HepG2 (cell line): ENCODE measurements around the gene PDIA5. TPM values are rescaled to one million over a fixed set of nuclear protein-coding genes. Genes with fewer than 3 reads are reported as not detected.
A peak's percentile ranks its signal among the peaks of the same experiment; 100 is the strongest.

ENCODE experiments used
- ASH2L ChIP-seq: fragments of 300-600, 200-600 bp; sonication (generic); IDR thresholded peaks from 2 replicates; pipeline ENCODE4 v1.7.0; 2017; ENCODE audit warnings: low read depth, mild to moderate bottlenecking, moderate library complexity, mixed read lengths, low read length; ENCODE audit not compliant: insufficient read length
- CBX2 ChIP-seq, 2 experiments: fragments of 200-600 bp in 1 of 2; sonication (generic); formaldehyde crosslinking in 1 of 2; IDR thresholded peaks; 2 replicates each; pipeline versions ENCODE4 v1.7.0 to v1.8.1; 2018 to 2022; ENCODE audit warnings: low read depth in 2 of 2, low read length in 1 of 2, mild to moderate bottlenecking in 1 of 2, missing genetic modification reagents in 1 of 2
- CCDC6 ChIP-seq: sonication (generic); formaldehyde crosslinking; IDR thresholded peaks from 2 replicates; pipeline ENCODE4 v1.8.1; 2022; ENCODE audit warnings: mild to moderate bottlenecking, missing genetic modification reagents, moderate library complexity
- CERS6 ChIP-seq: sonication (generic); formaldehyde crosslinking; IDR thresholded peaks from 2 replicates; pipeline ENCODE4 v1.5.0; 2020; ENCODE audit warnings: missing genetic modification reagents
- ELF3 ChIP-seq: IDR thresholded peaks from 2 replicates; pipeline ENCODE4 v1.6.1; 2016; ENCODE audit warnings: missing genetic modification reagents, missing compliant biosample characterization
- GRHL1 ChIP-seq: sonication (generic); formaldehyde crosslinking; conservative IDR thresholded peaks from 2 replicates; pipeline ENCODE4 v1.8.0; 2022; ENCODE audit warnings: missing genetic modification reagents
- MEIS1 ChIP-seq: sonication (generic); formaldehyde crosslinking; IDR thresholded peaks from 2 replicates; pipeline ENCODE4 v1.9.0; 2021; ENCODE audit warnings: mild to moderate bottlenecking, missing genetic modification reagents, moderate library complexity, borderline replicate concordance
- NCOA2 ChIP-seq: sonication (generic); formaldehyde crosslinking; IDR thresholded peaks from 2 replicates; pipeline ENCODE4 v1.8.0; 2022; ENCODE audit warnings: inconsistent platforms
- POLR2G ChIP-seq: fragments of 200-400 bp; formaldehyde crosslinking; IDR thresholded peaks from 2 replicates; pipeline ENCODE4 v1.6.1; 2018; ENCODE audit warnings: mild to moderate bottlenecking, low read depth, low read length, moderate library complexity
- SMARCE1 ChIP-seq: fragments of 450-650 bp; IDR thresholded peaks from 2 replicates; pipeline ENCODE4 v1.6.1; 2017; ENCODE audit warnings: borderline replicate concordance
- SRSF9 ChIP-seq: fragments of 200-400 bp; formaldehyde crosslinking; IDR thresholded peaks from 2 replicates; pipeline ENCODE4 v1.6.1; 2018; ENCODE audit warnings: borderline replicate concordance, mild to moderate bottlenecking, low read depth, low read length; ENCODE audit not compliant: insufficient read depth, poor library complexity, severe bottlenecking
- YY1 ChIP-seq: IDR thresholded peaks from 2 replicates; pipeline ENCODE4 v1.6.1; 2011; ENCODE audit warnings: low read length, low read depth, moderate library complexity, mild to moderate bottlenecking; ENCODE audit not compliant: insufficient read depth, insufficient replicate concordance
- ZBTB42 ChIP-seq: sonication (generic); formaldehyde crosslinking; IDR thresholded peaks from 2 replicates; pipeline ENCODE4 v1.5.0; 2020; ENCODE audit warnings: mild to moderate bottlenecking, missing genetic modification reagents
- ZNF235 ChIP-seq: sonication (generic); formaldehyde crosslinking; IDR thresholded peaks from 2 replicates; pipeline ENCODE4 v1.8.1; 2023; ENCODE audit warnings: mild to moderate bottlenecking, missing genetic modification reagents, borderline replicate concordance
- ZNF563 ChIP-seq: sonication (generic); formaldehyde crosslinking; IDR thresholded peaks from 2 replicates; pipeline ENCODE4 v1.8.0; 2022; ENCODE audit warnings: mild to moderate bottlenecking, moderate library complexity, missing genetic modification reagents
- ZNF629 ChIP-seq: sonication (generic); formaldehyde crosslinking; conservative IDR thresholded peaks from 2 replicates; pipeline ENCODE4 v1.5.0; 2020; ENCODE audit warnings: missing genetic modification reagents
- ZNF850 ChIP-seq: sonication (generic); formaldehyde crosslinking; conservative IDR thresholded peaks from 2 replicates; pipeline ENCODE4 v1.9.0; 2021; ENCODE audit warnings: mild to moderate bottlenecking, missing genetic modification reagents
- polyA plus RNA-seq, 8 experiments: library from polyadenylated mRNA; depleted of rRNA in 3 of 8; stranded (reverse) in 7 of 8; unstranded in 1 of 8; fragments of >200 nt; fragmentation: Illumina TruSeq in 4 of 8; extraction: Trizol in 4 of 8; gene quantifications; 2 replicates each; pipeline versions ENCODE4 v1.2.1 to v1.2.3, GENCODE V29; 2011 to 2016; ENCODE audit warnings: low read depth in 4 of 8, missing spikeins in 1 of 8, mixed read lengths in 1 of 8; ENCODE audit not compliant: insufficient read depth in 1 of 8
- total RNA-seq, 5 experiments: library from RNA; depleted of rRNA; stranded (reverse); fragments of >200 nt; fragmentation: Illumina TruSeq; extraction: Trizol; gene quantifications; 2 replicates each; pipeline ENCODE4 v1.2.3, GENCODE V29; 2016; ENCODE audit warnings: low read depth in 1 of 5
- TF ChIP-seq, protein P1 (sequence below): sonication (generic); formaldehyde crosslinking; IDR thresholded peaks from 2 replicates; pipeline ENCODE4 v1.5.0; 2020; ENCODE audit warnings: missing genetic modification reagents
- TF ChIP-seq, protein P2 (sequence below): sonication (generic); formaldehyde crosslinking; IDR thresholded peaks from 2 replicates; pipeline ENCODE4 v1.4.0; 2020; ENCODE audit warnings: mild to moderate bottlenecking, missing genetic modification reagents
- TF ChIP-seq, protein P3 (sequence below): sonication (generic); formaldehyde crosslinking; IDR thresholded peaks from 2 replicates; pipeline ENCODE4 v1.4.0; 2020; ENCODE audit warnings: missing genetic modification reagents, borderline replicate concordance

PDIA5 gene
- total and polyA plus RNA-seq, 2 of the 13 experiments (the other 11 are each of a cell fraction or from before 2014, with no cell fraction given) = 51.3 to 74.3 TPM

DNA sequence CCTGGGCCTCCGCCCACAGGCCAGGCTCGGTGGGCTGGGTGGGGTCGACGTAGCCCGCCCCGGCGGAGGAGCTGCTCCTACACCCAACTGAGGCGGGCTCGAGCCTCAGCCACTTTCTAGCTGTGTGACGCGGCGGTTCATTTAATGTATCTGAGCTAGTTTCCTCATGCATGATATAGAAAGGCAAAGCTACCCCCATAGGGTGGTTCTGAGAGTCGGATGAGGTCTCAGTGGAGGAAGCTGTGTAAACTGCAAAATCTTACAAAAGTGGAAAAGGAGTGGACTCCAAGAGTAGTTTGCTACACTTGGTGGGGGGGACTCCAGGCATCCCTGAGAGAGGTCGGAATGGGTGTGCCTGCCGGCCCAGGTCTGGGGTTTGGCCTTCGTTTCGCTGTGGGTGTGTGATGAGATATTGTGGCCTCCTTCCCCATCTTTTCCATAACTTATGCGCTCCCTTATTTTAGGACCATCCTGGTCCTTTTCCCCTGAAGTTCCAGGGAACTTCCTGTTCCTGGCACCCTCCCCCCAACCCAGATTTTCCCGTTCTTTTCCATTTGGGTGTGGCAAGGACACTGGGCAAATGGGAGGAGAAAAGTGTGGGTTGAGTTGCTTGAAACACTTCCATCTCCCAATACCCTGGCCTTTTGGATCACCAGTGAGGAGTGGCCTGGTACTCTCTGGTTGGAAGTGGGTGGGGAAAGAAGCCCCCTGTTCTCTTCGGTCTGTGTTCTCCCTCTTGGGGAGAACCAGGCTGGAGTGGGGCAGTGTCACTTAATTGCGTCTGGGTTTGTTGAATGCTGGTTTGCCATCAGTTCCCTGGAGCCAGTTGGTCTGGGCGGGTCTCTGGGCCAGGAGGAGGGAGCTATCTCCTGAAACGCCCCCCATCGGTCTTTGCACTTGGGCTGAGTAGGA, 1.1 kb downstream of the PDIA5 start (continued):
- TF ChIP-seq ZNF629 (CRISPR knock-in tag) = no peak
- TF ChIP-seq GRHL1 (CRISPR knock-in tag) = no peak
- TF ChIP-seq CBX2 (IDR thresholded peaks at IDR 0.05; ENCODE audit: low read depth, low read length) = no peak
- no peak for TF ChIP-seq CBX2 (CRISPR knock-in tag; IDR thresholded peaks at IDR 0.05; ENCODE audit: low read depth)
- TF ChIP-seq ASH2L = no peak
- TF ChIP-seq POLR2G = peak; percentile 68
- no peak for TF ChIP-seq YY1
- TF ChIP-seq ZNF235 (CRISPR knock-in tag) = no peak
- no peak for TF ChIP-seq MEIS1 (CRISPR knock-in tag)
- no peak for TF ChIP-seq ZNF850 (CRISPR knock-in tag)
- TF ChIP-seq, protein P1, sequence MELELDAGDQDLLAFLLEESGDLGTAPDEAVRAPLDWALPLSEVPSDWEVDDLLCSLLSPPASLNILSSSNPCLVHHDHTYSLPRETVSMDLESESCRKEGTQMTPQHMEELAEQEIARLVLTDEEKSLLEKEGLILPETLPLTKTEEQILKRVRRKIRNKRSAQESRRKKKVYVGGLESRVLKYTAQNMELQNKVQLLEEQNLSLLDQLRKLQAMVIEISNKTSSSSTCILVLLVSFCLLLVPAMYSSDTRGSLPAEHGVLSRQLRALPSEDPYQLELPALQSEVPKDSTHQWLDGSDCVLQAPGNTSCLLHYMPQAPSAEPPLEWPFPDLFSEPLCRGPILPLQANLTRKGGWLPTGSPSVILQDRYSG = no peak
- TF ChIP-seq CERS6 = no peak
- TF ChIP-seq NCOA2 (CRISPR knock-in tag) = no peak
- TF ChIP-seq, protein P2, sequence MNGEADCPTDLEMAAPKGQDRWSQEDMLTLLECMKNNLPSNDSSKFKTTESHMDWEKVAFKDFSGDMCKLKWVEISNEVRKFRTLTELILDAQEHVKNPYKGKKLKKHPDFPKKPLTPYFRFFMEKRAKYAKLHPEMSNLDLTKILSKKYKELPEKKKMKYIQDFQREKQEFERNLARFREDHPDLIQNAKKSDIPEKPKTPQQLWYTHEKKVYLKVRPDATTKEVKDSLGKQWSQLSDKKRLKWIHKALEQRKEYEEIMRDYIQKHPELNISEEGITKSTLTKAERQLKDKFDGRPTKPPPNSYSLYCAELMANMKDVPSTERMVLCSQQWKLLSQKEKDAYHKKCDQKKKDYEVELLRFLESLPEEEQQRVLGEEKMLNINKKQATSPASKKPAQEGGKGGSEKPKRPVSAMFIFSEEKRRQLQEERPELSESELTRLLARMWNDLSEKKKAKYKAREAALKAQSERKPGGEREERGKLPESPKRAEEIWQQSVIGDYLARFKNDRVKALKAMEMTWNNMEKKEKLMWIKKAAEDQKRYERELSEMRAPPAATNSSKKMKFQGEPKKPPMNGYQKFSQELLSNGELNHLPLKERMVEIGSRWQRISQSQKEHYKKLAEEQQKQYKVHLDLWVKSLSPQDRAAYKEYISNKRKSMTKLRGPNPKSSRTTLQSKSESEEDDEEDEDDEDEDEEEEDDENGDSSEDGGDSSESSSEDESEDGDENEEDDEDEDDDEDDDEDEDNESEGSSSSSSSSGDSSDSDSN (CRISPR knock-in tag) = no peak
- TF ChIP-seq ZBTB42 (CRISPR knock-in tag) = no peak
- no peak for TF ChIP-seq SRSF9
- TF ChIP-seq ZNF563 (CRISPR knock-in tag) = no peak
- TF ChIP-seq, protein P3, sequence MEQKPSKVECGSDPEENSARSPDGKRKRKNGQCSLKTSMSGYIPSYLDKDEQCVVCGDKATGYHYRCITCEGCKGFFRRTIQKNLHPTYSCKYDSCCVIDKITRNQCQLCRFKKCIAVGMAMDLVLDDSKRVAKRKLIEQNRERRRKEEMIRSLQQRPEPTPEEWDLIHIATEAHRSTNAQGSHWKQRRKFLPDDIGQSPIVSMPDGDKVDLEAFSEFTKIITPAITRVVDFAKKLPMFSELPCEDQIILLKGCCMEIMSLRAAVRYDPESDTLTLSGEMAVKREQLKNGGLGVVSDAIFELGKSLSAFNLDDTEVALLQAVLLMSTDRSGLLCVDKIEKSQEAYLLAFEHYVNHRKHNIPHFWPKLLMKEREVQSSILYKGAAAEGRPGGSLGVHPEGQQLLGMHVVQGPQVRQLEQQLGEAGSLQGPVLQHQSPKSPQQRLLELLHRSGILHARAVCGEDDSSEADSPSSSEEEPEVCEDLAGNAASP (CRISPR knock-in tag) = no peak
- no peak for TF ChIP-seq SMARCE1
- TF ChIP-seq ELF3 (CRISPR knock-in tag) = no peak
- TF ChIP-seq CCDC6 (CRISPR knock-in tag) = no peak
